GM12878 (cell line): ENCODE data around the gene SPINK9. TPM values are rescaled to one million over a fixed set of nuclear protein-coding genes. Genes with fewer than 3 reads are reported as not detected.

Source experiments
- BHLHE40 ChIP-seq, 2 experiments: fragments of 450-650 bp in 1 of 2; IDR thresholded peaks; 2 replicates each; pipeline ENCODE4 v1.6.1; 2011 to 2017; ENCODE audit warnings: low read depth in 2 of 2, borderline replicate concordance in 1 of 2, improper control_type of control experiment in 1 of 2, low read length in 1 of 2, mild to moderate bottlenecking in 1 of 2
- BMI1 ChIP-seq: fragments of 450-650 bp; IDR thresholded peaks from 2 replicates; pipeline ENCODE4 v1.6.1; 2016; ENCODE audit warnings: mild to moderate bottlenecking, moderate library complexity, borderline replicate concordance
- CBFB ChIP-seq: IDR thresholded peaks from 2 replicates; pipeline ENCODE4 v1.6.1; 2016; ENCODE audit warnings: antibody characterized with exemption, low read depth
- CEBPB ChIP-seq, 2 experiments: fragments of 150-350 bp in 1 of 2; IDR thresholded peaks; 2 replicates each; pipeline ENCODE4 v1.6.1; 2012 to 2014; ENCODE audit warnings: low read depth in 2 of 2, low read length in 2 of 2, borderline replicate concordance in 1 of 2, inconsistent platforms in 1 of 2
- CHD1 ChIP-seq: IDR thresholded peaks from 2 replicates; pipeline ENCODE4 v1.6.1; 2012; ENCODE audit warnings: low read depth, low read length, improper control_type of control experiment
- CHD2 ChIP-seq: IDR thresholded peaks from 2 replicates; pipeline ENCODE4 v1.6.1; 2011; ENCODE audit warnings: low read depth, low read length, improper control_type of control experiment, borderline replicate concordance
- CREM ChIP-seq: IDR thresholded peaks from 2 replicates; pipeline ENCODE4 v1.6.1; 2014; ENCODE audit warnings: antibody characterized with exemption, low read depth
- DPF2 ChIP-seq: fragments of 450-650 bp; IDR thresholded peaks from 2 replicates; pipeline ENCODE4 v1.6.1; 2017; ENCODE audit warnings: mild to moderate bottlenecking
- ELK1 ChIP-seq: IDR thresholded peaks from 2 replicates; pipeline ENCODE4 v1.6.1; 2012; ENCODE audit warnings: low read depth, low read length, improper control_type of control experiment
- EP300 ChIP-seq, 2 experiments: fragments of 150-350 bp in 1 of 2; IDR thresholded peaks; 2 replicates each; pipeline ENCODE4 v1.6.1; 2011 to 2012; ENCODE audit warnings: low read depth in 2 of 2, low read length in 2 of 2, borderline replicate concordance in 1 of 2, improper control_type of control experiment in 1 of 2, inconsistent platforms in 1 of 2; ENCODE audit not compliant: control insufficient read depth in 1 of 2
- FOXK2 ChIP-seq: fragments of 450-650 bp; IDR thresholded peaks from 2 replicates; pipeline ENCODE4 v1.6.1; 2017; ENCODE audit warnings: mild to moderate bottlenecking, moderate library complexity
- HDAC6 ChIP-seq: fragments of 200-600 bp; sonication (generic); IDR thresholded peaks from one replicate; pipeline ENCODE4 v1.8.0; 2017; ENCODE audit warnings: antibody characterized with exemption; ENCODE audit not compliant: unreplicated experiment
- MEF2A ChIP-seq: IDR thresholded peaks from 2 replicates; pipeline ENCODE4 v1.6.1; 2011; ENCODE audit warnings: low read depth, mild to moderate bottlenecking, low read length, moderate library complexity; ENCODE audit not compliant: insufficient read depth
- MTA3 ChIP-seq: IDR thresholded peaks from 2 replicates; pipeline ENCODE4 v1.6.1; 2012; ENCODE audit warnings: low read length, inconsistent platforms, borderline replicate concordance
- NBN ChIP-seq: fragments of 450-650 bp; IDR thresholded peaks from 2 replicates; pipeline ENCODE4 v1.6.1; 2016
- POU2F2 ChIP-seq: IDR thresholded peaks from 3 replicates; pipeline ENCODE4 v1.6.1; 2011; ENCODE audit warnings: low read depth, mild to moderate bottlenecking, low read length, borderline replicate concordance
- RELA ChIP-seq: fragments of 450-650 bp; IDR thresholded peaks from 2 replicates; pipeline ENCODE4 v1.8.0; 2014; ENCODE audit warnings: borderline replicate concordance; ENCODE audit not compliant: partially characterized antibody
- RUNX3 ChIP-seq: IDR thresholded peaks from 2 replicates; pipeline ENCODE4 v1.6.1; 2012; ENCODE audit warnings: low read length, inconsistent platforms
- SIN3A ChIP-seq: IDR thresholded peaks from 2 replicates; pipeline ENCODE4 v1.6.1; 2012; ENCODE audit warnings: low read depth, low read length, improper control_type of control experiment
- SMAD5 ChIP-seq: IDR thresholded peaks from 2 replicates; pipeline ENCODE4 v1.6.1; 2016; ENCODE audit warnings: antibody characterized with exemption, low read depth
- SPI1 ChIP-seq: IDR thresholded peaks from 2 replicates; pipeline ENCODE4 v1.6.1; 2011; ENCODE audit warnings: low read depth, mild to moderate bottlenecking, low read length, moderate library complexity, borderline replicate concordance; ENCODE audit not compliant: insufficient read depth
- TAF1 ChIP-seq: IDR thresholded peaks from 2 replicates; pipeline ENCODE4 v1.6.1; 2011; ENCODE audit warnings: mild to moderate bottlenecking, low read depth, low read length, borderline replicate concordance
- TCF12 ChIP-seq: IDR thresholded peaks from 2 replicates; pipeline ENCODE4 v1.6.1; 2011; ENCODE audit warnings: low read depth, mild to moderate bottlenecking, low read length
- WRNIP1 ChIP-seq: IDR thresholded peaks from 2 replicates; pipeline ENCODE4 v1.6.1; 2011; ENCODE audit warnings: low read depth, low read length, improper control_type of control experiment, borderline replicate concordance
- YY1 ChIP-seq: IDR thresholded peaks from 2 replicates; pipeline ENCODE4 v1.6.1; 2011; ENCODE audit warnings: low read depth, mild to moderate bottlenecking, low read length
- polyA plus RNA-seq, 11 experiments: library from polyadenylated mRNA; depleted of rRNA in 4 of 11; unstranded in 6 of 11; stranded (reverse) in 5 of 11; fragments of >200 nt; fragmentation: Nextera tagmentation in 4 of 11; fragmentation: Illumina TruSeq in 1 of 11; extraction: Ambion mirVana in 4 of 11; extraction: Trizol in 1 of 11; gene quantifications; 1 replicate in 1 of 11; 2 replicates in 10 of 11; pipeline versions ENCODE4 v1.2.1 to v1.2.3, GENCODE V29; 2011 to 2016; ENCODE audit warnings: inconsistent platforms in 2 of 11, missing spikeins in 2 of 11, low read depth in 1 of 11
- total RNA-seq, 4 experiments: library from RNA; depleted of rRNA in 3 of 4; stranded (reverse); fragments of >200 nt in 3 of 4; fragmentation: Illumina TruSeq in 1 of 4; extraction: Trizol in 1 of 4; gene quantifications; 2 replicates each; pipeline versions ENCODE4 v1.2.1 to v1.2.3, GENCODE V29; 2013 to 2021
- TF ChIP-seq, protein P1 (sequence below): fragments of 450-650 bp; formaldehyde crosslinking; IDR thresholded peaks from 2 replicates; pipeline ENCODE4 v1.5.0; 2022; ENCODE audit warnings: mild to moderate bottlenecking, missing genetic modification characterization
- TF ChIP-seq, protein P2 (sequence below): IDR thresholded peaks from 2 replicates; pipeline ENCODE4 v1.6.1; 2011; ENCODE audit warnings: low read depth, mild to moderate bottlenecking, low read length, moderate library complexity, borderline replicate concordance; ENCODE audit errors: extremely low read depth

Gene SPINK9
- total and polyA plus RNA-seq, 10 of the 15 experiments (the other 5 are each of a cell fraction or from before 2014, with no cell fraction given), result not detected

- TF ChIP-seq WRNIP1, result no peak
- TF ChIP-seq MEF2A, result peak; percentile 32; the same call in 1 of the 2 replicates
- peak; percentile 25; the same call in 1 of the 2 replicates for TF ChIP-seq TCF12
- peak in 1 of 2 experiments; percentile 36; a peak in 2 of 4 replicates for TF ChIP-seq BHLHE40 (IDR thresholded peaks at IDR 0.05; ENCODE audit: borderline replicate concordance in 1 of 2, low read depth in 2 of 2, low read length in 1 of 2)
- TF ChIP-seq, protein P1, sequence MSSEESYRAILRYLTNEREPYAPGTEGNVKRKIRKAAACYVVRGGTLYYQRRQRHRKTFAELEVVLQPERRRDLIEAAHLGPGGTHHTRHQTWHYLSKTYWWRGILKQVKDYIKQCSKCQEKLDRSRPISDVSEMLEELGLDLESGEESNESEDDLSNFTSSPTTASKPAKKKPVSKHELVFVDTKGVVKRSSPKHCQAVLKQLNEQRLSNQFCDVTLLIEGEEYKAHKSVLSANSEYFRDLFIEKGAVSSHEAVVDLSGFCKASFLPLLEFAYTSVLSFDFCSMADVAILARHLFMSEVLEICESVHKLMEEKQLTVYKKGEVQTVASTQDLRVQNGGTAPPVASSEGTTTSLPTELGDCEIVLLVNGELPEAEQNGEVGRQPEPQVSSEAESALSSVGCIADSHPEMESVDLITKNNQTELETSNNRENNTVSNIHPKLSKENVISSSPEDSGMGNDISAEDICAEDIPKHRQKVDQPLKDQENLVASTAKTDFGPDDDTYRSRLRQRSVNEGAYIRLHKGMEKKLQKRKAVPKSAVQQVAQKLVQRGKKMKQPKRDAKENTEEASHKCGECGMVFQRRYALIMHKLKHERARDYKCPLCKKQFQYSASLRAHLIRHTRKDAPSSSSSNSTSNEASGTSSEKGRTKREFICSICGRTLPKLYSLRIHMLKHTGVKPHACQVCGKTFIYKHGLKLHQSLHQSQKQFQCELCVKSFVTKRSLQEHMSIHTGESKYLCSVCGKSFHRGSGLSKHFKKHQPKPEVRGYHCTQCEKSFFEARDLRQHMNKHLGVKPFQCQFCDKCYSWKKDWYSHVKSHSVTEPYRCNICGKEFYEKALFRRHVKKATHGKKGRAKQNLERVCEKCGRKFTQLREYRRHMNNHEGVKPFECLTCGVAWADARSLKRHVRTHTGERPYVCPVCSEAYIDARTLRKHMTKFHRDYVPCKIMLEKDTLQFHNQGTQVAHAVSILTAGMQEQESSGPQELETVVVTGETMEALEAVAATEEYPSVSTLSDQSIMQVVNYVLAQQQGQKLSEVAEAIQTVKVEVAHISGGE (CRISPR knock-in tag), result peak; percentile 51; the same call in 1 of the 2 replicates
- peak; percentile 87 for TF ChIP-seq TAF1
- no peak for TF ChIP-seq CEBPB (IDR thresholded peaks at IDR 0.05; ENCODE audit: borderline replicate concordance in 1 of 2, low read depth in 2 of 2, low read length in 2 of 2)
- no peak for TF ChIP-seq CHD1
- TF ChIP-seq CREM, result peak; percentile 86
- TF ChIP-seq HDAC6, result no peak
- TF ChIP-seq POU2F2, result no peak; the same call in 2 of the 3 replicates
- peak; percentile 100 for TF ChIP-seq YY1
- 0 out of 2 replicates have a peak, but pooled peaks have one; percentile 41 for TF ChIP-seq SIN3A
- peak; percentile 76; the same call in 1 of the 2 replicates for TF ChIP-seq NBN
- peak; percentile 92 for TF ChIP-seq SMAD5
- TF ChIP-seq CBFB, result peak; percentile 86
- TF ChIP-seq, protein P2, sequence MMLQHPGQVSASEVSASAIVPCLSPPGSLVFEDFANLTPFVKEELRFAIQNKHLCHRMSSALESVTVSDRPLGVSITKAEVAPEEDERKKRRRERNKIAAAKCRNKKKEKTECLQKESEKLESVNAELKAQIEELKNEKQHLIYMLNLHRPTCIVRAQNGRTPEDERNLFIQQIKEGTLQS, result no peak
- TF ChIP-seq EP300 (IDR thresholded peaks at IDR 0.05; ENCODE audit: borderline replicate concordance in 1 of 2, control insufficient read depth in 1 of 2, low read depth in 2 of 2, low read length in 2 of 2), result no peak; a peak in 1 of 4 replicates
- TF ChIP-seq FOXK2, result peak; percentile 78
- TF ChIP-seq RELA, result peak; percentile 84
- peak; percentile 87 for TF ChIP-seq SPI1
- TF ChIP-seq DPF2, result no peak
- no peak for TF ChIP-seq BMI1
- TF ChIP-seq ELK1, result peak; percentile 89
- peak; percentile 71; the same call in 1 of the 2 replicates for TF ChIP-seq CHD2
- TF ChIP-seq MTA3, result no peak
- TF ChIP-seq RUNX3, result peak; percentile 73
Measured at GRCh38 chr5:148383564-148384379, 48.4 kb downstream of the SPINK9 start, which contains the start of gene FBXO38 (continued).
